Mucosa of stomach (tissue), 1 donor: ENCODE results near the gene ZNF598.
"Not testable (repeated sequence)": the region's sequence is repeated elsewhere in the genome, so short reads cannot be mapped to it uniquely, and the experiment has no call there.

Source experiments
- H3K27me3 ChIP-seq: one replicate; pipeline ENCODE4 v1.7.0; 2013; ENCODE audit warnings: mild to moderate bottlenecking, low read length; ENCODE audit not compliant: control insufficient read depth, insufficient read depth
- H3K36me3 ChIP-seq: one replicate; pipeline ENCODE4 v1.7.0; 2013; ENCODE audit warnings: low read length; ENCODE audit not compliant: control insufficient read depth, insufficient read depth
- H3K4me1 ChIP-seq: one replicate; pipeline ENCODE4 v1.7.0; 2013; ENCODE audit warnings: mild to moderate bottlenecking, low read length; ENCODE audit not compliant: control insufficient read depth, insufficient read depth
- H3K4me3 ChIP-seq: one replicate; pipeline ENCODE4 v1.7.0; 2013; ENCODE audit warnings: low read length
- H3K9ac ChIP-seq: one replicate; pipeline ENCODE4 v1.7.0; 2013; ENCODE audit warnings: mild to moderate bottlenecking, low read length, moderate library complexity
- H3K9me3 ChIP-seq: one replicate; pipeline ENCODE4 v1.7.0; 2013; ENCODE audit warnings: mild to moderate bottlenecking, low read length, moderate library complexity; ENCODE audit not compliant: control insufficient read depth
- donor health status: Pancreatic carcinoma.

Gene ZNF598

GRCh38 chr16:2038382-2039231 is 29.0 kb upstream of the ZNF598 start:
- no peak overlapping the region for H3K9ac ChIP-seq
- peaks cover 96% of the 10 kb centered on the region for H3K4me1 ChIP-seq
- peaks cover 9% of the 10 kb centered on the region for H3K36me3 ChIP-seq
- H3K27me3 ChIP-seq: no peaks in the 10 kb centered on the region
- H3K4me3 ChIP-seq: no peak overlapping the region
- no peaks in the 10 kb centered on the region for H3K9me3 ChIP-seq

GRCh38 chr16:2037647-2038381 is 28.2 kb upstream of the ZNF598 start:
- Histone ChIP-seq H3K27me3 (no peaks in the 10 kb centered on the region), H3K36me3 (peaks cover 9% of the 10 kb centered on the region), H3K4me3 (no peak overlapping the region), H3K4me1 (peaks cover 96% of the 10 kb centered on the region), H3K9me3 (no peaks in the 10 kb centered on the region), H3K9ac (no peak overlapping the region)

- Histone ChIP-seq H3K4me3 (no peak overlapping the region), H3K9ac (no peak overlapping the region), H3K27me3 (no peaks in the 10 kb centered on the region), H3K36me3 (peaks cover 9% of the 10 kb centered on the region), H3K9me3 (no peaks in the 10 kb centered on the region), H3K4me1 (peaks cover 98% of the 10 kb centered on the region)
These were observed 27.5 kb upstream of the ZNF598 start for GRCh38 chr16:2037115-2037514.

- Histone ChIP-seq H3K9ac (peak overlapping the region; percentile 76), H3K4me1 (peaks cover 91% of the 10 kb centered on the region), H3K9me3 (no peaks in the 10 kb centered on the region), H3K36me3 (peaks cover 9% of the 10 kb centered on the region), H3K4me3 (peak overlapping the region; percentile 31), H3K27me3 (no peaks in the 10 kb centered on the region)
These were observed 26.8 kb upstream of the ZNF598 start for GRCh38 chr16:2036200-2036966.

GRCh38 chr16:2035431-2036199 is 26.0 kb upstream of the ZNF598 start:
- Histone ChIP-seq H3K9ac (peak overlapping the region; percentile 76), H3K36me3 (peaks cover 9% of the 10 kb centered on the region)

GRCh38 chr16:2034696-2035430 is 25.2 kb upstream of the ZNF598 start:
- Histone ChIP-seq H3K36me3 (peaks cover 9% of the 10 kb centered on the region), H3K4me1 (peaks cover 75% of the 10 kb centered on the region), H3K9ac (peak overlapping the region; percentile 76), H3K27me3 (no peaks in the 10 kb centered on the region), H3K4me3 (no peak overlapping the region), H3K9me3 (no peaks in the 10 kb centered on the region)

More at GRCh38 chr16:2035431-2036199, 26.0 kb upstream of the ZNF598 start:
- Histone ChIP-seq H3K27me3 (no peaks in the 10 kb centered on the region), H3K4me3 (peak overlapping the region; percentile 31), H3K9me3 (no peaks in the 10 kb centered on the region), H3K4me1 (peaks cover 83% of the 10 kb centered on the region)

GRCh38 chr16:2033909-2034695 is 24.5 kb upstream of the ZNF598 start:
- peak overlapping the region; percentile 70 for H3K9ac ChIP-seq

GRCh38 chr16:2033057-2033908 is 23.7 kb upstream of the ZNF598 start:
- no peaks in the 10 kb centered on the region for H3K27me3 ChIP-seq
- peaks cover 71% of the 10 kb centered on the region for H3K4me1 ChIP-seq
- peak overlapping the region; percentile 11 for H3K4me3 ChIP-seq
- H3K36me3 ChIP-seq: peaks cover 12% of the 10 kb centered on the region
- peak overlapping the region; percentile 70 for H3K9ac ChIP-seq
- H3K9me3 ChIP-seq: no peaks in the 10 kb centered on the region

More at GRCh38 chr16:2033909-2034695, 24.5 kb upstream of the ZNF598 start:
- H3K4me1 ChIP-seq: peaks cover 71% of the 10 kb centered on the region
- not testable (repeated sequence) for H3K4me3 ChIP-seq, H3K9me3 ChIP-seq, H3K27me3 ChIP-seq
- peaks cover 12% of the 10 kb centered on the region for H3K36me3 ChIP-seq

- H3K4me3 ChIP-seq: no peak overlapping the region
These were observed 22.9 kb upstream of the ZNF598 start for GRCh38 chr16:2032285-2033056.

More at GRCh38 chr16:2032285-2033056, 22.9 kb upstream of the ZNF598 start:
- Histone ChIP-seq H3K9me3 (no peaks in the 10 kb centered on the region), H3K9ac (peak overlapping the region; percentile 70), H3K27me3 (no peaks in the 10 kb centered on the region), H3K4me1 (peaks cover 70% of the 10 kb centered on the region), H3K36me3 (peaks cover 11% of the 10 kb centered on the region)
